Activated CD4-positive, alpha-beta memory T cell treated with anti-CD3 and anti-CD28 coated beads for 36 hours (primary cell): ENCODE data around the gene UACA. TPM values are rescaled to one million over a fixed set of nuclear protein-coding genes. Genes with fewer than 3 reads are reported as not detected.
"Not testable (repeated sequence)": the region's sequence is repeated elsewhere in the genome, so short reads cannot be mapped to it uniquely, and the experiment has no call there.

Experiments used
- CTCF ChIA-PET: fragments of 350-600 bp; sonication (Branson Sonifier 250); formaldehyde crosslinking; loops from one replicate; lab custom pipeline; 2021; ENCODE audit warnings: antibody characterized with exemption, inconsistent platforms; lab: Charles Lee
- POLR2A ChIA-PET: fragments of 350-600 bp; sonication (Branson Sonifier 250); formaldehyde crosslinking; loops from one replicate; lab custom pipeline; 2021; ENCODE audit warnings: antibody characterized with exemption; lab: Charles Lee
- DNase-seq: peaks from one replicate; pipeline ENCODE4 v3.0.0-alpha.2; 2020
- H3K27ac Mint-ChIP-seq: one replicate; pipeline ENCODE4 v1.8.0; 2021; ENCODE audit warnings: mixed read lengths
- H3K27me3 Mint-ChIP-seq: one replicate; pipeline ENCODE4 v1.8.0; 2021; ENCODE audit warnings: mixed read lengths
- H3K36me3 Mint-ChIP-seq: one replicate; pipeline ENCODE4 v1.8.0; 2021; ENCODE audit warnings: mixed read lengths
- H3K4me1 Mint-ChIP-seq: one replicate; pipeline ENCODE4 v1.8.0; 2021; ENCODE audit warnings: low read depth, mixed read lengths
- H3K4me3 Mint-ChIP-seq: one replicate; pipeline ENCODE4 v1.8.0; 2021; ENCODE audit warnings: mild to moderate bottlenecking, mixed read lengths
- H3K9me3 Mint-ChIP-seq: one replicate; pipeline ENCODE4 v1.8.0; 2021; ENCODE audit warnings: mixed read lengths
- intact Hi-C: fragments of 100-400 bp; cut with micrococcal nuclease; formaldehyde crosslinking; loops from one replicate; pipeline ENCODE4 v1.15.1; 2023
- total RNA-seq, 2 experiments: library from RNA; stranded (reverse); gene quantifications; one replicate each; pipeline ENCODE4 v1.2.3, GENCODE V29; 2021

UACA gene, protein sequence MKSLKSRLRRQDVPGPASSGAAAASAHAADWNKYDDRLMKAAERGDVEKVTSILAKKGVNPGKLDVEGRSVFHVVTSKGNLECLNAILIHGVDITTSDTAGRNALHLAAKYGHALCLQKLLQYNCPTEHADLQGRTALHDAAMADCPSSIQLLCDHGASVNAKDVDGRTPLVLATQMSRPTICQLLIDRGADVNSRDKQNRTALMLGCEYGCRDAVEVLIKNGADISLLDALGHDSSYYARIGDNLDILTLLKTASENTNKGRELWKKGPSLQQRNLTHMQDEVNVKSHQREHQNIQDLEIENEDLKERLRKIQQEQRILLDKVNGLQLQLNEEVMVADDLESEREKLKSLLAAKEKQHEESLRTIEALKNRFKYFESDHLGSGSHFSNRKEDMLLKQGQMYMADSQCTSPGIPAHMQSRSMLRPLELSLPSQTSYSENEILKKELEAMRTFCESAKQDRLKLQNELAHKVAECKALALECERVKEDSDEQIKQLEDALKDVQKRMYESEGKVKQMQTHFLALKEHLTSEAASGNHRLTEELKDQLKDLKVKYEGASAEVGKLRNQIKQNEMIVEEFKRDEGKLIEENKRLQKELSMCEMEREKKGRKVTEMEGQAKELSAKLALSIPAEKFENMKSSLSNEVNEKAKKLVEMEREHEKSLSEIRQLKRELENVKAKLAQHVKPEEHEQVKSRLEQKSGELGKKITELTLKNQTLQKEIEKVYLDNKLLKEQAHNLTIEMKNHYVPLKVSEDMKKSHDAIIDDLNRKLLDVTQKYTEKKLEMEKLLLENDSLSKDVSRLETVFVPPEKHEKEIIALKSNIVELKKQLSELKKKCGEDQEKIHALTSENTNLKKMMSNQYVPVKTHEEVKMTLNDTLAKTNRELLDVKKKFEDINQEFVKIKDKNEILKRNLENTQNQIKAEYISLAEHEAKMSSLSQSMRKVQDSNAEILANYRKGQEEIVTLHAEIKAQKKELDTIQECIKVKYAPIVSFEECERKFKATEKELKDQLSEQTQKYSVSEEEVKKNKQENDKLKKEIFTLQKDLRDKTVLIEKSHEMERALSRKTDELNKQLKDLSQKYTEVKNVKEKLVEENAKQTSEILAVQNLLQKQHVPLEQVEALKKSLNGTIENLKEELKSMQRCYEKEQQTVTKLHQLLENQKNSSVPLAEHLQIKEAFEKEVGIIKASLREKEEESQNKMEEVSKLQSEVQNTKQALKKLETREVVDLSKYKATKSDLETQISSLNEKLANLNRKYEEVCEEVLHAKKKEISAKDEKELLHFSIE (N-terminal part only)
- 1 to 10 TPM; 3.8 to 4.1 TPM for total RNA-seq

- peak; percentile 88 for DNase-seq
- no peaks in the 10 kb centered on the region for H3K9me3 Mint-ChIP-seq
- POLR2A ChIA-PET, result no interaction called here
- H3K36me3 Mint-ChIP-seq, result no peaks in the 10 kb centered on the region
- peaks cover 12% of the 10 kb centered on the region for H3K4me1 Mint-ChIP-seq
- CTCF ChIA-PET, result interaction anchor here (0.6 kb wide), 1 partner anchor 1187 kb away, joined by 3 read pairs; no protein-coding TSS in a partner anchor
- peaks cover 36% of the 10 kb centered on the region for H3K27me3 Mint-ChIP-seq
- peak within 1 kb of the TSS; percentile 76 for H3K4me3 Mint-ChIP-seq
- no peak within 1 kb of the TSS for H3K27ac Mint-ChIP-seq
- intact Hi-C loops, result no loop called here
Observed at GRCh38 chr15:70763120-70763949, at the start of gene UACA. TSS of gene UACA (minus strand) at chr15:70763558. CDS start at chr15:70763407, 151 bp downstream.

GRCh38 chr15:70812827-70813364 is 49.5 kb upstream of the UACA start:
- H3K27ac Mint-ChIP-seq, result no peak overlapping the region
- CTCF ChIA-PET, result interaction anchor here (1.0 to 1.5 kb wide), 2 partner anchors 153 to 1338 kb away, joined by 3 to 4 read pairs; no protein-coding TSS in a partner anchor
- H3K27me3 Mint-ChIP-seq, result peaks cover 2% of the 10 kb centered on the region
- no peak for DNase-seq
- no peaks in the 10 kb centered on the region for H3K36me3 Mint-ChIP-seq
- POLR2A ChIA-PET, result no interaction called here
- H3K4me1 Mint-ChIP-seq, result no peaks in the 10 kb centered on the region
- intact Hi-C loops, result loop anchor here (5.0 kb wide), 2 partner anchors 141 to 1346 kb away; no protein-coding TSS in a partner anchor
- no peaks in the 10 kb centered on the region for H3K9me3 Mint-ChIP-seq
- no peak overlapping the region for H3K4me3 Mint-ChIP-seq

GRCh38 chr15:70810916-70811578 is 47.7 kb upstream of the UACA start:
- Mint-ChIP-seq H3K4me1 (no peaks in the 10 kb centered on the region), H3K36me3 (no peaks in the 10 kb centered on the region), H3K9me3 (no peaks in the 10 kb centered on the region), H3K27me3 (peaks cover 2% of the 10 kb centered on the region), H3K4me3 (no peak overlapping the region), H3K27ac (no peak overlapping the region)
- ChIA-PET CTCF (interaction anchor here (0.7 to 2.0 kb wide), 12 partner anchors 11 to 1336 kb away, joined by 3 to 24 read pairs (median 4); no protein-coding TSS in a partner anchor), POLR2A (no interaction called here)
- intact Hi-C loops, result loop anchor here (5.0 kb wide), 2 partner anchors 139 to 1344 kb away; no protein-coding TSS in a partner anchor
- no peak for DNase-seq

DNA sequence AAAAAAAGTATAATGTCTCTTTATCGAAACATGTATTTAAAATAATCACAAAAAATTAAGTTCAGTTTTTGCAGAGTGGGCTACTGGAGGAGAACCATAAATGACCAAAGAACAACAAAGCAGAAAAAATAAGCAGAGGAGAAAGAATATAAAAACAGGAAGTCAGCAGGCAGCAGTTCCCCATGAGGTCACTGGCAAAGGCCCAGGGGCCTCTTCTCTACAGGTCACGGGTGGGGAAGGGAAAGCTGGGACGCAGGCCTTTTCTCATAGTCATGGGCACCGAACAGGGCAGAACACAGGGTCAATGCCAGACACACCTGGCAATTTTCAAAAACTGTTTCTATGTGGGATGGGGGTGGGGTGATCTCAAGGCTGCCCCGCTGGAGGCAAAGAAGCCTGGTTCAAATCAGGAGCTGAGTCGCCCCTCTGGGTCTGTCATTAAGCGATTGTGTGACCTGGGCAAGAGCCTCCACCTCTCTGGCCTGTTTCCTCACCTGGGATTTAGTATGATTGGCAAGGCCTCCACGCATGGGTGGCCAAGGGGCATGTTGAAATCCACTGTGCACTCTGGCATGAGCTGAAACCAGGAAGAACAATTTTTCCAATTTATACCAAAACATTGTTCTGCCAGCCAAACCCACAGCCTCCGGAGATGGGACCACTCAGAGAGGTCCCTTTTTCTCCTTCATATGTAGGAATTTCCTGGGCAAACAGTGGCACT is 43.8 kb upstream of the UACA start:
- no peaks in the 10 kb centered on the region for H3K4me1 Mint-ChIP-seq
- intact Hi-C loops, result no loop called here
- POLR2A ChIA-PET, result no interaction called here

GRCh38 chr15:70804388-70804787 is 41.0 kb upstream of the UACA start:
- POLR2A ChIA-PET, H3K4me1 Mint-ChIP-seq, CTCF ChIA-PET, DNase-seq, H3K9me3 Mint-ChIP-seq, intact Hi-C loops, H3K27ac Mint-ChIP-seq, H3K36me3 Mint-ChIP-seq, H3K4me3 Mint-ChIP-seq, H3K27me3 Mint-ChIP-seq: not testable (repeated sequence)

More for the DNA sequence above, 43.8 kb upstream of the UACA start:
- H3K36me3 Mint-ChIP-seq, result no peaks in the 10 kb centered on the region
- H3K27ac Mint-ChIP-seq, result no peak overlapping the region
- H3K9me3 Mint-ChIP-seq, result no peaks in the 10 kb centered on the region
- no peak overlapping the region for H3K4me3 Mint-ChIP-seq
- peaks cover 2% of the 10 kb centered on the region for H3K27me3 Mint-ChIP-seq
- no peak for DNase-seq
- CTCF ChIA-PET, result interaction anchor here (1.1 kb wide), 1 partner anchor 17 kb away, joined by 3 read pairs; no protein-coding TSS in a partner anchor

GRCh38 chr15:70802629-70803028 is 39.3 kb upstream of the UACA start:
- no peak for DNase-seq
- no peaks in the 10 kb centered on the region for H3K27me3 Mint-ChIP-seq
- H3K4me3 Mint-ChIP-seq, result no peak overlapping the region
- CTCF ChIA-PET, result no interaction called here
- POLR2A ChIA-PET, result no interaction called here
- intact Hi-C loops, result no loop called here
- H3K9me3 Mint-ChIP-seq, result no peaks in the 10 kb centered on the region
- no peak overlapping the region for H3K27ac Mint-ChIP-seq
- H3K4me1 Mint-ChIP-seq, result no peaks in the 10 kb centered on the region
- no peaks in the 10 kb centered on the region for H3K36me3 Mint-ChIP-seq

- Mint-ChIP-seq H3K27me3 (no peaks in the 10 kb centered on the region), H3K9me3 (no peaks in the 10 kb centered on the region), H3K4me3 (no peak overlapping the region), H3K36me3 (no peaks in the 10 kb centered on the region), H3K4me1 (no peaks in the 10 kb centered on the region), H3K27ac (no peak overlapping the region)
- ChIA-PET CTCF (interaction anchor here (2.1 kb wide), 1 partner anchor 10 kb away, joined by 7 read pairs; no protein-coding TSS in a partner anchor), POLR2A (no interaction called here)
- DNase-seq, result no peak
- intact Hi-C loops, result no loop called here
Observed at GRCh38 chr15:70801109-70801508, 37.8 kb upstream of the UACA start.

DNA sequence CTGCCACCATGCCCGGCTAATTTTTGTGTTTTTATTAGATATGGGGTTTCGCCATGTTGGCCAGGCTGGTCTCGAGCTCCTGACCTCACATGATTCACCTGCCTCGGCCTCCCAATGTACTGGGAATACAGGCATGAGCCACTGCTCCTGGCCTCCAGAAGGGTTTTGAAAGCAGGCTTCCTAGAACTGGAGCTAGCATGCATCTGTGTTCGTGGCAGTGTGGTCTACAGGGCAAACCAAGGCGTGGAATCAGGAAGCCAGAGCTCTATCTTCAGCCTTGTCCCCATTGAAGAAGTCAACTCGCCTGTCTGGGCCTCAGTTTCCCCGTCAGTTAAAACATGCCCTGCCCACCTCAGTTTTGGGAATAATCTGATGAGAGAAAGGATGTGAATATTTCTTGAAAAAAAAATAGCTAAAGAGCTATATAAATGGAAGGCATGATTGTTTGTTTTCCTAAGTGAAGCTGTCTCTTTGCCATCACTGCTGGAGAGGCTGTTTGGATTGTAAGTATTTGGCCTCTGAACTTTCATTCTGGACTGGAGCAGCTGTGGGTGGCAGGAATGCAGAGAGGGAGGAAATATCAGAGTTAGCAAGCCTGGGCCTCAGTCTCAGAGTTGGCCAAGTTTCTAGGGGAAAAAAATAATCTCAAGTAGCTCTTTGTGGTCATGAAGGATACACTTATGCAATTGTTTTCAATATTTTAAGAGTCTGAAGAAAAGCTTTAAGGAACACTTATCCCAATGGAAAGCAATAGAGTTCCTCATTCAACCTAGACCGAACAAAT is 36.5 kb upstream of the UACA start:
- Mint-ChIP-seq H3K27ac (no peak overlapping the region), H3K36me3 (no peaks in the 10 kb centered on the region), H3K27me3 (no peaks in the 10 kb centered on the region), H3K4me3 (no peak overlapping the region), H3K4me1 (no peaks in the 10 kb centered on the region), H3K9me3 (no peaks in the 10 kb centered on the region)
- POLR2A ChIA-PET, result no interaction called here
- CTCF ChIA-PET, result interaction anchor here (0.7 to 2.1 kb wide), 2 partner anchors 12 to 25 kb away, joined by 3 to 7 read pairs; no protein-coding TSS in a partner anchor
- no peak for DNase-seq
- intact Hi-C loops, result no loop called here

DNA sequence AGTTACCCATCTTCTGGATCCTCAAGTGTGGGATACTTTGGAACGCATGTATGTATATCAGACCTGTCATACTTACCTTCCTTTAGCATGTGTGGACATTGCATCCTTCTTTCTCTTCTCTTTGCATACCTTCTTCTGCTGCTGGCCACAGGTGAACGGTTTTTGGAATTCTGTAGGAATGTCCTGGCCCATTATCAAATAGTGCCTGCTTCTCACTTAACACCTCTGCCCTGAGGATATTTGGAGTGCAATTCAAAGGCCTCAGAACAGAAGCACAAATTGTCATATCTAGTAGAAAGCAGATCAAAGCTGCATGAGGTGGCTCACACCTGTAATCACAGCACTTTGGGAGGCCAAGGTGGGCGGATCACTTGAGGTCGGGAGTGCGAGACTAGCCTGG is 34.1 kb upstream of the UACA start:
- no peaks in the 10 kb centered on the region for H3K27me3 Mint-ChIP-seq
- intact Hi-C loops, result no loop called here
- ChIA-PET POLR2A (no interaction called here), CTCF (no interaction called here)
- no peak for DNase-seq
- H3K36me3 Mint-ChIP-seq, result no peaks in the 10 kb centered on the region
- no peak overlapping the region for H3K27ac Mint-ChIP-seq
- no peak overlapping the region for H3K4me3 Mint-ChIP-seq
- no peaks in the 10 kb centered on the region for H3K4me1 Mint-ChIP-seq
- no peaks in the 10 kb centered on the region for H3K9me3 Mint-ChIP-seq
